Endothelial cell of umbilical vein (primary cell): ENCODE results near the gene RRAGD. TPM values are rescaled to one million over a fixed set of nuclear protein-coding genes. Genes with fewer than 3 reads are reported as not detected.

ENCODE experiments used
- BruUV-seq: library from RNA; stranded (reverse); fragments of 400-500 nt; replicated peaks from 2 replicates; lab custom pipeline; 2021; lab: Mats Ljungman, UMichigan
- CTCF ChIA-PET: fragments of 300-600, 350-600 bp; sonication (Branson Sonifier 250); formaldehyde crosslinking; loops from one replicate; lab custom pipeline; 2021; ENCODE audit warnings: antibody characterized with exemption, inconsistent platforms; lab: Charles Lee
- POLR2A ChIA-PET: fragments of 300-600, 350-600 bp; sonication (Branson Sonifier 250); formaldehyde crosslinking; loops from one replicate; lab custom pipeline; 2021; ENCODE audit warnings: antibody characterized with exemption, inconsistent platforms; lab: Charles Lee
- DNase-seq: peaks from one replicate; pipeline ENCODE4 v3.0.0-alpha.2; 2011; ENCODE audit warnings: low read depth, low spot score
- FAIRE-seq: peaks from 2 replicates; lab custom pipeline; 2011; peaks lifted over from hg19 to GRCh38; lab: Jason Lieb, UNC
- H2AFZ ChIP-seq: 2 replicates; pipeline ENCODE4 v1.6.0; 2012; ENCODE audit warnings: low read depth, low read length, control low read depth, inconsistent platforms
- H3K27ac ChIP-seq: 2 replicates; pipeline ENCODE4 v1.5.1; 2011; ENCODE audit warnings: low read depth, mild to moderate bottlenecking, control low read depth, low read length, moderate library complexity; ENCODE audit not compliant: insufficient read depth
- H3K27me3 ChIP-seq, 2 experiments: 2 replicates each; pipeline versions ENCODE4 v1.6.0 to v1.6.1; 2011; ENCODE audit warnings: low read length in 2 of 2, mixed read lengths in 1 of 2; ENCODE audit not compliant: control insufficient read depth in 2 of 2, insufficient read depth in 2 of 2
- H3K36me3 ChIP-seq, 2 experiments: 2 replicates in 1 of 2; 3 replicates in 1 of 2; pipeline ENCODE4 v1.5.1; 2011; ENCODE audit warnings: low read length in 2 of 2, mild to moderate bottlenecking in 1 of 2, moderate library complexity in 1 of 2; ENCODE audit not compliant: control insufficient read depth in 2 of 2, insufficient read depth in 2 of 2; ENCODE audit errors: extremely low read depth in 1 of 2
- H3K4me1 ChIP-seq: 3 replicates; pipeline ENCODE4 v1.5.1; 2011; ENCODE audit warnings: mild to moderate bottlenecking, low read length; ENCODE audit not compliant: control insufficient read depth, insufficient read depth; ENCODE audit errors: extremely low read depth
- H3K4me2 ChIP-seq: 2 replicates; pipeline ENCODE4 v1.6.1; 2011; ENCODE audit warnings: low read length, control low read depth, mixed read lengths; ENCODE audit not compliant: insufficient read depth
- H3K4me3 ChIP-seq, 3 experiments: fragments of 200-600 bp in 1 of 3; sonication (generic), shearing (Covaris generic) in 1 of 3; replicated peaks in 1 of 3; 2 replicates each; pipeline ENCODE4 v1.5.1; 2011 to 2016; ENCODE audit warnings: control low read depth in 3 of 3, low read length in 3 of 3, mild to moderate bottlenecking in 2 of 3, inconsistent platforms in 1 of 3, low read depth in 1 of 3, moderate library complexity in 1 of 3; ENCODE audit not compliant: insufficient read depth in 1 of 3
- H3K79me2 ChIP-seq: 2 replicates; pipeline ENCODE4 v1.6.0; 2012; ENCODE audit warnings: low read length, inconsistent platforms; ENCODE audit not compliant: control insufficient read depth, insufficient read depth
- H3K9ac ChIP-seq: replicated peaks from 2 replicates; pipeline ENCODE3; 2011; ENCODE audit warnings: low read length, control low read depth; ENCODE audit not compliant: insufficient read depth; ENCODE audit errors: extremely low read depth
- H3K9me1 ChIP-seq: replicated peaks from 3 replicates; pipeline ENCODE4 v1.6.0; 2011; ENCODE audit warnings: mild to moderate bottlenecking, low read length; ENCODE audit not compliant: control insufficient read depth, insufficient read depth; ENCODE audit errors: extremely low read depth
- H3K9me3 ChIP-seq: replicated peaks from 2 replicates; pipeline ENCODE4 v1.5.1; 2012; ENCODE audit warnings: low read length, inconsistent platforms; ENCODE audit not compliant: control insufficient read depth, insufficient read depth
- H4K20me1 ChIP-seq: replicated peaks from 2 replicates; pipeline ENCODE3; 2011; ENCODE audit warnings: mild to moderate bottlenecking, low read length; ENCODE audit not compliant: control insufficient read depth, insufficient read depth; ENCODE audit errors: extremely low read depth
- EZH2 ChIP-seq: IDR thresholded peaks from 2 replicates; pipeline ENCODE4 v1.6.1; 2012; ENCODE audit warnings: borderline replicate concordance, low read depth, mild to moderate bottlenecking, moderate library complexity, low read length, inconsistent platforms; ENCODE audit not compliant: severe bottlenecking
- FOS ChIP-seq: IDR thresholded peaks from 2 replicates; pipeline ENCODE4 v1.6.1; 2011; ENCODE audit warnings: mild to moderate bottlenecking, low read length, moderate library complexity, borderline replicate concordance; ENCODE audit not compliant: insufficient read depth
- GATA2 ChIP-seq: IDR thresholded peaks from 2 replicates; pipeline ENCODE4 v1.7.0; 2011; ENCODE audit warnings: low read depth, mild to moderate bottlenecking, moderate library complexity, mixed read lengths, low read length; ENCODE audit not compliant: insufficient read length, insufficient read depth
- JUN ChIP-seq: IDR thresholded peaks from 2 replicates; pipeline ENCODE4 v1.6.1; 2011; ENCODE audit warnings: borderline replicate concordance, low read depth; ENCODE audit not compliant: insufficient read length, insufficient read depth
- MYC ChIP-seq: IDR thresholded peaks from one replicate; pipeline ENCODE4 v1.6.1; 2011; ENCODE audit warnings: mild to moderate bottlenecking, low read depth, low read length
- POLR2A ChIP-seq: IDR thresholded peaks from 2 replicates; pipeline ENCODE4 v1.6.1; 2012; ENCODE audit warnings: low read depth, mild to moderate bottlenecking, control low read depth, low read length
- POLR2AphosphoS5 ChIP-seq: IDR thresholded peaks from 2 replicates; pipeline ENCODE4 v1.6.1; 2012; ENCODE audit warnings: low read depth, mild to moderate bottlenecking, control low read depth, low read length, moderate library complexity; ENCODE audit not compliant: insufficient read depth
- dilution Hi-C: fragments of 300-500 bp; cut with MboI; formaldehyde crosslinking; loops from one replicate; pipeline ENCODE4 v1.15.0; 2019; ENCODE audit warnings: low sequenced_read_pairs; ENCODE audit not compliant: extremely low pct_ligation_motif_present
- intact Hi-C: fragments of 100-400 bp; cut with micrococcal nuclease; formaldehyde crosslinking; loops from one replicate; pipeline ENCODE4 v1.10.0; 2022
- polyA plus RNA-seq, 4 experiments: library from polyadenylated mRNA; depleted of rRNA in 3 of 4; stranded (reverse) in 3 of 4; unstranded in 1 of 4; fragments of >200 nt; gene quantifications; 2 replicates each; pipeline versions ENCODE4 v1.2.1 to v1.2.3, GENCODE V29; 2011 to 2012; ENCODE audit warnings: missing spikeins in 1 of 4
- total RNA-seq: library from RNA; stranded (reverse); gene quantifications from 2 replicates; pipeline ENCODE4 v1.2.3, GENCODE V29; 2021
- TF ChIP-seq, protein P1 (sequence below), 2 donors: IDR thresholded peaks; 1 replicate in 1 of 2; 2 replicates in 1 of 2; pipeline ENCODE4 v1.5.1; 2011; ENCODE audit warnings: low read length in 2 of 2, mild to moderate bottlenecking in 2 of 2, moderate library complexity in 2 of 2, control low read depth in 1 of 2, inconsistent platforms in 1 of 2, low read depth in 1 of 2; ENCODE audit not compliant: insufficient read depth in 1 of 2; ENCODE audit errors: extremely low read depth in 1 of 2
- TF ChIP-seq, protein P2 (sequence below): IDR thresholded peaks from 2 replicates; pipeline ENCODE4 v1.6.1; 2011; ENCODE audit not compliant: insufficient read depth, insufficient read length

Gene RRAGD
- total and polyA plus RNA-seq, 2 donors (not counting 3 experiments of a cell fraction or from before 2014, with no cell fraction given), result 0.07 to 2.0 TPM

GRCh38 chr6:89359561-89359960, 52.5 kb downstream of the RRAGD start:
- intact Hi-C loops, result no loop called here
- dilution Hi-C loops, result no loop called here

More at GRCh38 chr6:89359561-89359960, 52.5 kb downstream of the RRAGD start:
- Histone ChIP-seq H3K4me3 (no peak overlapping the region), H3K9me1 (no peaks in the 10 kb centered on the region), H3K9me3 (no peaks in the 10 kb centered on the region), H3K4me1 (peaks cover 3% of the 10 kb centered on the region), H2AFZ (no peak overlapping the region), H3K9ac (no peak overlapping the region), H4K20me1 (no peaks in the 10 kb centered on the region), H3K4me2 (no peak overlapping the region), H3K27me3 (no peaks in the 10 kb centered on the region), H3K36me3 (no peaks in the 10 kb centered on the region), H3K27ac (no peak overlapping the region), H3K79me2 (no peaks in the 10 kb centered on the region)
- CTCF ChIA-PET, result interaction anchor here (1.4 to 2.2 kb wide), 5 partner anchors 9 to 48 kb away, joined by 4 to 12 read pairs (median 5); no protein-coding TSS in a partner anchor
- POLR2A ChIA-PET, result interaction anchor here (0.7 kb wide), 1 partner anchor 240 kb away, joined by 4 read pairs; no protein-coding TSS in a partner anchor
- TF ChIP-seq EZH2, result no peak
- no peak for TF ChIP-seq JUN
- no peak for TF ChIP-seq GATA2
- no peak for TF ChIP-seq POLR2AphosphoS5
- TF ChIP-seq FOS, result no peak
- no peak for TF ChIP-seq POLR2A
- TF ChIP-seq, protein P1, sequence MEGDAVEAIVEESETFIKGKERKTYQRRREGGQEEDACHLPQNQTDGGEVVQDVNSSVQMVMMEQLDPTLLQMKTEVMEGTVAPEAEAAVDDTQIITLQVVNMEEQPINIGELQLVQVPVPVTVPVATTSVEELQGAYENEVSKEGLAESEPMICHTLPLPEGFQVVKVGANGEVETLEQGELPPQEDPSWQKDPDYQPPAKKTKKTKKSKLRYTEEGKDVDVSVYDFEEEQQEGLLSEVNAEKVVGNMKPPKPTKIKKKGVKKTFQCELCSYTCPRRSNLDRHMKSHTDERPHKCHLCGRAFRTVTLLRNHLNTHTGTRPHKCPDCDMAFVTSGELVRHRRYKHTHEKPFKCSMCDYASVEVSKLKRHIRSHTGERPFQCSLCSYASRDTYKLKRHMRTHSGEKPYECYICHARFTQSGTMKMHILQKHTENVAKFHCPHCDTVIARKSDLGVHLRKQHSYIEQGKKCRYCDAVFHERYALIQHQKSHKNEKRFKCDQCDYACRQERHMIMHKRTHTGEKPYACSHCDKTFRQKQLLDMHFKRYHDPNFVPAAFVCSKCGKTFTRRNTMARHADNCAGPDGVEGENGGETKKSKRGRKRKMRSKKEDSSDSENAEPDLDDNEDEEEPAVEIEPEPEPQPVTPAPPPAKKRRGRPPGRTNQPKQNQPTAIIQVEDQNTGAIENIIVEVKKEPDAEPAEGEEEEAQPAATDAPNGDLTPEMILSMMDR (IDR thresholded peaks at IDR 0.05; ENCODE audit: extremely low read depth in 1 of 2, insufficient read depth in 1 of 2, low read depth in 1 of 2, low read length in 2 of 2), result no peak
- TF ChIP-seq, protein P2, sequence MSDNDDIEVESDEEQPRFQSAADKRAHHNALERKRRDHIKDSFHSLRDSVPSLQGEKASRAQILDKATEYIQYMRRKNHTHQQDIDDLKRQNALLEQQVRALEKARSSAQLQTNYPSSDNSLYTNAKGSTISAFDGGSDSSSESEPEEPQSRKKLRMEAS, result no peak
- TF ChIP-seq MYC, result no peak
- BruUV-seq, result no TSS peak
- FAIRE-seq (no peak), DNase-seq (no peak)
